Thymus (tissue), 11 donors: ENCODE data around the gene PRAC1. TPM values are rescaled to one million over a fixed set of nuclear protein-coding genes. Genes with fewer than 3 reads are reported as not detected.

Source experiments
- DNase-seq, 9 donors: peaks; one replicate each; pipeline ENCODE4 v3.0.0-alpha.2; 2013; ENCODE audit warnings: low spot score in 9 of 9, low read depth in 6 of 9, missing footprints in 1 of 9
- H3K27ac ChIP-seq, 2 donors: one replicate each; pipeline ENCODE4 v1.5.1; 2013; ENCODE audit warnings: control low read depth in 1 of 2, low read depth in 1 of 2, low read length in 1 of 2, mild to moderate bottlenecking in 1 of 2, moderate library complexity in 1 of 2
- H3K27me3 ChIP-seq, 2 donors: one replicate each; pipeline ENCODE4 v1.5.1; 2013; ENCODE audit warnings: low read length in 1 of 2; ENCODE audit not compliant: control insufficient read depth in 2 of 2, insufficient read depth in 1 of 2
- H3K36me3 ChIP-seq, 2 donors: one replicate each; pipeline ENCODE4 v1.5.1; 2013; ENCODE audit warnings: low read length in 1 of 2, mild to moderate bottlenecking in 1 of 2, moderate library complexity in 1 of 2; ENCODE audit not compliant: control insufficient read depth in 2 of 2, insufficient read depth in 2 of 2
- H3K4me1 ChIP-seq, 2 donors: one replicate each; pipeline ENCODE4 v1.5.1; 2013; ENCODE audit warnings: low read length in 2 of 2; ENCODE audit not compliant: control insufficient read depth in 2 of 2, insufficient read depth in 2 of 2
- H3K4me3 ChIP-seq, 2 donors: one replicate each; pipeline ENCODE4 v1.5.1; 2013; ENCODE audit warnings: low read length in 2 of 2, control low read depth in 1 of 2, mild to moderate bottlenecking in 1 of 2
- H3K9me3 ChIP-seq, 2 donors: one replicate each; pipeline ENCODE4 v1.5.1; 2013; ENCODE audit warnings: low read length in 1 of 2, mild to moderate bottlenecking in 1 of 2; ENCODE audit not compliant: control insufficient read depth in 2 of 2, insufficient read depth in 1 of 2
- WGBS: extraction: QIAGEN DNeasy Blood & Tissue Kit; methylation state at CpG from one replicate; pipeline ENCODE4 v1.1.7; 2013; 5-methylcytosine and 5-hydroxymethylcytosine counted together
- polyA plus RNA-seq: library from polyadenylated mRNA; stranded (reverse); fragments of 200-250 nt; gene quantifications from one replicate; pipeline ENCODE4 v1.2.3, GENCODE V29; 2013
- total RNA-seq: library from RNA; stranded (reverse); fragments of 120-200 nt; gene quantifications from one replicate; pipeline ENCODE4 v1.2.4, GENCODE V29; 2013
- donor health status: healthy.

PRAC1 gene
- total and polyA plus RNA-seq, 2 donors, result 0.91 TPM; not detected in 1

DNA sequence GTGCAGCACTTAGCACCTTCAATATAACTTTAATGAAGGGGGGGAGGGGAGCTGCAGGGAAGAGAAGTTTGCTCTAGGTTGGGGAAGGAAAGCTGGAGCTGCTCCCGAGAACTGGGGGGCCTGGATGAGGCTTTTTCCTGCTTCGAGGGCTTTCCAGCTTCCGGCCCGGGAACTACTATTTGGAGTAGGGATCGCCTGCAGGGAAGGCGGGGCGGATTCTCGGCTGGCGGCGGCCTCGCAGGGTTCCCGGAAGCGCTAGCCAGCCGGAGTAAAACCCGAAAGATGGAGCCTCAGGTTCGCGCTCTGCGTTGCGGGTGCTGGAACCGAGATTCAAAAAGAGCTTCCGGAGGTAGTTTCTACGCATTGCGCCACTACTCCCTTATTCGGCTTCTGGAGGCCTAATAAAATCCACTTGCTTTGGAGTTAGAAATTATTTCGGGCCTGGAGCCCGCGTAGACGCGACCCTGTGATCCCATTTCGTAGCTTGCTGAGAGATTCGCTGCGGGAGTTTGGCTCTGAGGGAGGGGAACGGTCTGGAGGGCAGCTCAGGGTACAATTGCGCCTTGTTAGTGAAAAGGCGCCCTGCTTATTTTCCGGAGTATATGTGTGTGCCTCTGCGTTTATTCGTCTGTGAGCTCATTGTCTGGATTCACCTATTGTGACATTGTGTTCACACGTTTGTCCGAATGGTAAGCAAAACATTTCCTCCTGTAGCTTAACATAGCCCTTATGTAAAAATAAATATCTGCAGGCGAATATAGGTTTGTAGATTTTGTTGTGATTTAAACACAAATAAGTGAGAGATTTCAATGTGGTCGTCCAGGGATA lies 1.3 kb upstream of the PRAC1 start:
- H3K4me1 ChIP-seq, result peaks cover 0 to 26% of the 10 kb centered on the region in 2 donors
- H3K9me3 ChIP-seq, result peaks cover 1 to 19% of the 10 kb centered on the region in 2 donors
- H3K27me3 ChIP-seq, result peaks cover 94 to 100% of the 10 kb centered on the region in 2 donors
- DNase-seq, result no peak
- H3K27ac ChIP-seq, result no peak overlapping the region
- H3K4me3 ChIP-seq, result no peak overlapping the region
- WGBS, result 7% methylated on average over 42 of the region's 42 CpGs
- H3K36me3 ChIP-seq, result no peaks in the 10 kb centered on the region

DNA sequence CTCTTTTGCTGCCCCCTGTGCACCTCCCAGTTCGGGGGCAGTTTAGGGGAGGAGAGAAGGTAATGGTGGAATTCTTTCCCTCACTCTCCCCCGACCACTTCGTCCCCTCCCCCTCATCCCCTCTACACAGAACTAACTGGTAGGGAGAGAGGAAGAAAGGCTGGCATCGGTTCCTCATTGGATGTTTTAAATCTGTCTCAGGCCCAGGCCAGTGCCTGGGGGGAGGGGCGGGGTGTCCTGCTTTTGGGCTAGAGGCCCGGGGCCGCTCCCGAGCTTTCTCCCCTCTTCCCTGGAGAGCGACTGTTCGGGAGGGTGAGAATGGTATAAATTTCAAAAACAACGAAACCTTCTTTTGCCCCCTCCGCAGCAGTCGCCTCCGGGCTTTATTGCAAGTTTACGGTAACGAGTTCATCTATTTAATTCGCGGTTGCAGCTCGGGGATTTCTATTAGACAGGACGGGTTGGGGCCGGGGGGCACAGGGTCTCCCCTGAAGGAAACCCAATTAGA lies 651 bp upstream of the PRAC1 start, which contains the start of gene PRAC2:
TSS of gene PRAC2 (plus strand) at position 271 of the 508 bp plus-strand sequence. CDS start 1,226 bp downstream, outside the sequence.
- no peak within 1 kb of the TSS for H3K27ac ChIP-seq
- peaks cover 0 to 26% of the 10 kb centered on the region in 2 donors for H3K4me1 ChIP-seq
- 4% methylated on average over 21 of the region's 21 CpGs for WGBS
- no peaks in the 10 kb centered on the region for H3K36me3 ChIP-seq
- no peak within 1 kb of the TSS for H3K4me3 ChIP-seq
- peaks cover 1 to 19% of the 10 kb centered on the region in 2 donors for H3K9me3 ChIP-seq
- DNase-seq, result no peak
- H3K27me3 ChIP-seq, result peaks cover 92 to 100% of the 10 kb centered on the region in 2 donors

DNA sequence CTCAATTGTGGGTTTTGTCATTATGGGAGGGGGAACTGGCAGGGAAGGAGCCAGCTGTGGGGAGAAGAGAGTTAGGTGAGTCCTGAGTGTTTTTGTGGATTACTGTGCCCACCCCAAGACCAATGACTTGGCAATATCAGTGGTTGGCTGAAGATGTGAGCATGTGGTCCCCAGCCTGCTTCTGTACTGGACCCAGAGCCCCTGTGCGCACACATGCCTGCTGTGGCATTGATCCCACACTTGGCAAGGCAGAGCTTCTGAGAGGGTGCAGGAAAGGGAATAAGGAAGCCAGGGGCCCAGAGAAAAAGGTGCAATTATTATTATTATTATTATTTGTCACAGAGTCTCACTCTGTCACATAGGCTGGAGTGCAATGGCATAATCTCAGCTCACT lies 1.3 kb downstream of the PRAC1 start:
- Histone ChIP-seq H3K4me3 (no peak overlapping the region), H3K9me3 (peaks cover 0 to 19% of the 10 kb centered on the region in 2 donors), H3K36me3 (no peaks in the 10 kb centered on the region), H3K4me1 (peaks cover 0 to 26% of the 10 kb centered on the region in 2 donors), H3K27ac (no peak overlapping the region), H3K27me3 (peaks cover 86 to 100% of the 10 kb centered on the region in 2 donors)
- no peak for DNase-seq
- 87% methylated on average over 1 of the region's 1 CpG for WGBS

DNA sequence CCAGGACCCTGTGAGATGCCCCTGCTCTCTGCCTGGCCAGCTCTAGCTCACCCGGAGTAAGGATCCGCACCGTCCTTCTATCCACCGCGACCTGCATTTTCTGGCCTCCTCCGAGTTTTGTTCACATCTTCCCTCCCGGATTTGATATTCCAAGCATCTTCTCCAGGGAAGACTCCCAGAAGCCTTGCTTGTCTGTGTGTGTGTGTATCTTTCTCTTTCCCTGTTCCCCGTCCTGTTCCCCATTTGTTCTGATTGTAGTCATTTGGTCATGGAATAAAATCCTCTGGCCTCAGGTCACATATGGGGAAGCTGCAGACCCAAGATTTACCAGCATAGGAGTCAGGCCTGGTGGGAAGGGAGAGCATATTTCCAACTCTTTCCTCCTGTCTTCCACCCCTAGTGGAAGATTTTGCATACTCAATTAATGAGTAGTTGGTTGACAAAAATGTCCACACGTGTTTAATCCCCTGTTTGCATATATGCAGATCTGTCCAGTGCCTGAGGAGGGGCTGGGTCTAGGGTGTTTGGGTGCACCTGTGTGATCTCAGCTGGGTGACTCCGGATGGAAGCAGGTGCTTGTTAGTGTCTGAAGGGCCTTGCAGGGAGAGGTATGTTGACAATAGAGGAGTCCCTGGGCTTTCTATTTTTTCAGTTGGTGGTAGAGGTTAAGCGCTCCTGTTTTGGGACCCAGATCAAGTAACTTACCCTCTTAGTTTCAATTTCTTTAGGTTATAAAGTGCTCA lies 1.9 kb downstream of the PRAC1 start:
- Histone ChIP-seq H3K27ac (no peak overlapping the region), H3K27me3 (peaks cover 84 to 100% of the 10 kb centered on the region in 2 donors), H3K9me3 (peaks cover 0 to 19% of the 10 kb centered on the region in 2 donors), H3K4me3 (no peak overlapping the region), H3K36me3 (no peaks in the 10 kb centered on the region), H3K4me1 (peaks cover 0 to 26% of the 10 kb centered on the region in 2 donors)
- WGBS, result 23% methylated on average over 11 of the region's 11 CpGs
- DNase-seq, result no peak

DNA sequence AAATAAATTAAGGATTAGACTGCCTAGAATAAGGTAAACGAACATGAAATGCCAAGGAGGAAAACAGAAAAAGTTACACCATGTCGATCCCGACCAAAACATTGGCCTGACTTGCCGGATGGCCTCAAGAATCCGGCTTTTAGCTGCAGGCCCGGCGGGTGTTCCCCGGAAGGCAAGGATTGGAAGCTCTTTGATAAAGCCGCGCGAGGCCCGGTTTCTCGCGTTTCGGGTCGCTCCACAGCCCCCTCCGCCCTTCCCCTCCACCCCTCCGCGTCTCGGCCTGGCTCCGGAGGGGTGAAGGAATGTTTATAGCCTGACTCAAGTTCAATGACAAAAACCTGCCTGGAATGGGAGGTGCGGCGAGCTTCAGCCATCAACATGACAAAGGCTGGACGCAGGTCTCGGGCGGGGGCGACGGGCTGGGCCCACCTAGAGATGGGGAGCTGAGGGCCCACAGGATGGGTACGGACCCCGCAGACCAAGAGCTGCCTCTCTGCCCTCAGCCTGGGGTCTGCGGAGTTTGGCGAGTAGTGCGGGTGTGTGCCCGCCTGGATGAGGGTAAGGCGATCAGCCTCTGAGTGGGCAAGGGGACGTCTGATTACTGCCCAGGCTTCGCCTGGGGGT lies 2.6 kb downstream of the PRAC1 start:
- Histone ChIP-seq H3K27me3 (peaks cover 78 to 100% of the 10 kb centered on the region in 2 donors), H3K4me3 (no peak overlapping the region), H3K36me3 (no peaks in the 10 kb centered on the region), H3K9me3 (peaks cover 0 to 14% of the 10 kb centered on the region in 2 donors), H3K27ac (no peak overlapping the region), H3K4me1 (peaks cover 0 to 26% of the 10 kb centered on the region in 2 donors)
- DNase-seq, result no peak
- WGBS, result 11% methylated on average over 37 of the region's 37 CpGs

DNA sequence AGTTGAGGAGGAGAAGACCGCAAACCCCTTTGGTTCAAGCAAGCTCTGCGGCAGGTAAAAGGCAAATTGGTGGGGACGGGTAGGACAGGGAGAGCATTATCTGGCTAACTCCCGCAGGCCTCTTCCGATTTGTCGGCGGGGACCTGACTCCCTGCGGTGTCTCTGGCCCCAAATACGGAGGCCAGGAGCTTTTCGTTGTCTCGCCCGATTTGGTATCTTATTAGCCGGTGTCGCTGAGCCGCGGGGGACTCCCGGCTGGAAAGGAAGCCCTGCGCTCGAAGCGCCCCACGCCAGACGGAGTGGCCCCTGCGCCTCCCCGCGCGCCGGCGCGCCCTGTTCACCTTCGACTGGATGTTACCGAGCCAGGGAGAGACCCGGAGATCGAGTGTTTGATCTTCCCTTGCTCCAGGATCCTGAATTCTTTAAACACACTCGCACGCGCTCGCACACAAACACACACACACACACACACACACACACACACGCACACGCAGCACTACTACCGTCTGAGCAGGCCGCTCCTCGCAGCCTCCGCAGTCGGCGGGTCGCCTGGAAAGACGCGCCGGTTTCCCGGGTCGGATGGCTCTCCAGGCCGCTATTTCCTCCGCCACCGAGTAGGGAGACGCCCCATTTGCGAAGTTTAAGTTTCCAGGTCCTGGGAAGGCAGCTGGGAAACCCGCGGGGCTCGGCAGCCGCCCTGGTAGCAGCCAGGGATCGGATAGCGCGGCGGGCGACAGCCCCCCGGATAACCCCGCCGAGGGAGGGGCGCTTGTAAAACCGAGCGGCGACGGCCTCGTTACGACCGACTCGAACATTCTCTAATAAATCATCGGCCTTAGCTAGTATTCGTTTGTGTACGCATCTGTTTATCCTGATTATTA lies 3.3 kb downstream of the PRAC1 start:
- no peak overlapping the region for H3K27ac ChIP-seq
- no peaks in the 10 kb centered on the region for H3K36me3 ChIP-seq
- H3K4me1 ChIP-seq, result peaks cover 0 to 23% of the 10 kb centered on the region in 2 donors
- H3K4me3 ChIP-seq, result no peak overlapping the region
- peaks cover 71 to 97% of the 10 kb centered on the region in 2 donors for H3K27me3 ChIP-seq
- peaks cover 0 to 9% of the 10 kb centered on the region in 2 donors for H3K9me3 ChIP-seq
- WGBS, result 5% methylated on average over 80 of the region's 80 CpGs
- no peak for DNase-seq

DNA sequence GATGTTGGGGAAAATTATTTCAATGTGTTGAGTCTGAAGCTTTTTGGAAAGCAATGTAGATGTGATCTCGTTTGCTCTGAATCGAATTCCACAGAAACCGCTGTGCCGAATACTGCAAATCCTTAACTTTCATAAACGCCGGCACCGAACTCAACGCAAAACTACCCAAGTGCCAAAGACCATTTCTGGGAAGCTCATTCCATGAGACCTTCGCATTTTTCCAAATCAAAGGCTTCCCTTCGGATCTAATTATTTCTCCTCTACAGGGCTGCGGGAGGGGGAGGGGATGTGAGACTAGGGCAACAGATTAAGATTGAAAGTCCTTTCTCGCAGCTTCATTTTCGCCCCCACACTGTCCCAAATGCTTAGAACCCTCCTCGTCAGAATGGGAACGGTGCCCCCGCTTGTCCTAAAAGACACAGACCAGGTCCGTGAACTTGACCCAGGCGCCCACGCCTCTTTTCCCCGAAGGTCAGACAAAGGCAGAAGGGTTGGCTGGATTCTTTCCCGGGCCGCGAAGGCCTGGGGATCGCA lies 4.0 kb downstream of the PRAC1 start:
- 11% methylated on average over 24 of the region's 24 CpGs for WGBS
- Histone ChIP-seq H3K36me3 (no peaks in the 10 kb centered on the region), H3K27ac (no peak overlapping the region), H3K4me3 (no peak overlapping the region), H3K9me3 (peaks cover 0 to 9% of the 10 kb centered on the region in 2 donors), H3K4me1 (peaks cover 0 to 18% of the 10 kb centered on the region in 2 donors), H3K27me3 (peaks cover 64 to 97% of the 10 kb centered on the region in 2 donors)
- DNase-seq, result peak in 1 of 9 donors; percentile 36
